Brain microvascular endothelial cell (primary cell): Measurements from ENCODE around the gene ADGRG1.
"Not testable (repeated sequence)": the region's sequence is repeated elsewhere in the genome, so short reads cannot be mapped to it uniquely, and the experiment has no call there.

Source experiments
- DNase-seq: peaks from one replicate; pipeline ENCODE4 v3.0.0-alpha.2; 2020
- H3K27ac ChIP-seq: fragments of 250-450 bp; sonication (Bioruptor Pico); 2 replicates; pipeline ENCODE4 v1.5.1; 2020; ENCODE audit warnings: mild to moderate bottlenecking, moderate library complexity
- H3K27me3 ChIP-seq: fragments of 250-450 bp; sonication (Bioruptor Pico); replicated peaks from 2 replicates; pipeline ENCODE4 v1.5.1; 2020; ENCODE audit warnings: mild to moderate bottlenecking
- H3K36me3 ChIP-seq: fragments of 250-450 bp; sonication (Bioruptor Pico); replicated peaks from 2 replicates; pipeline ENCODE4 v1.5.1; 2020; ENCODE audit warnings: mild to moderate bottlenecking
- H3K4me3 ChIP-seq: 2 replicates; pipeline ENCODE4 v1.5.1; 2011; ENCODE audit warnings: low read depth, mild to moderate bottlenecking, control low read depth, low read length, moderate library complexity
- CTCF ChIP-seq: IDR thresholded peaks from 2 replicates; pipeline ENCODE4 v1.5.1; 2011; ENCODE audit warnings: low read depth, mild to moderate bottlenecking, moderate library complexity, low read length, control low read depth, inconsistent platforms; ENCODE audit errors: missing control alignments
- in situ Hi-C: cut with HindIII; loops from 2 replicates; pipeline ENCODE4 v1.10.0; 2017; ENCODE audit warnings: low sequenced_read_pairs, low pct_ligation_motif_present

The ADGRG1 gene

GRCh38 chr16:57707331-57707730 is 78.9 kb downstream of the ADGRG1 start:
- Histone ChIP-seq H3K4me3 (no peak overlapping the region), H3K27me3 (peaks cover 11% of the 10 kb centered on the region), H3K36me3 (no peaks in the 10 kb centered on the region), H3K27ac (no peak overlapping the region)
- no peak for DNase-seq
- TF ChIP-seq CTCF = no peak
- in situ Hi-C loops = no loop called here

- in situ Hi-C loops = no loop called here
- no peak for TF ChIP-seq CTCF
- H3K27ac ChIP-seq = no peak overlapping the region
- DNase-seq = no peak
- peaks cover 11% of the 10 kb centered on the region for H3K27me3 ChIP-seq
- no peak overlapping the region for H3K4me3 ChIP-seq
- no peaks in the 10 kb centered on the region for H3K36me3 ChIP-seq
These were observed 79.7 kb downstream of the ADGRG1 start for GRCh38 chr16:57708168-57708567.

- no peak for DNase-seq
- Histone ChIP-seq H3K36me3 (no peaks in the 10 kb centered on the region), H3K27ac (no peak overlapping the region), H3K27me3 (peaks cover 11% of the 10 kb centered on the region), H3K4me3 (no peak overlapping the region)
- in situ Hi-C loops = no loop called here
- no peak for TF ChIP-seq CTCF
These were observed 81.2 kb downstream of the ADGRG1 start for GRCh38 chr16:57709663-57710062.

GRCh38 chr16:57711346-57711745 is 82.9 kb downstream of the ADGRG1 start:
- Histone ChIP-seq H3K27me3 (peaks cover 19% of the 10 kb centered on the region), H3K36me3 (no peaks in the 10 kb centered on the region), H3K27ac (no peak overlapping the region), H3K4me3 (no peak overlapping the region)
- no peak for DNase-seq
- no peak for TF ChIP-seq CTCF
- in situ Hi-C loops = no loop called here

GRCh38 chr16:57711993-57712392 is 83.6 kb downstream of the ADGRG1 start:
- H3K27me3 ChIP-seq = peaks cover 19% of the 10 kb centered on the region
- in situ Hi-C loops = no loop called here
- H3K4me3 ChIP-seq = no peak overlapping the region
- H3K36me3 ChIP-seq = no peaks in the 10 kb centered on the region
- no peak overlapping the region for H3K27ac ChIP-seq
- no peak for DNase-seq
- no peak for TF ChIP-seq CTCF

GRCh38 chr16:57712569-57712968 is 84.1 kb downstream of the ADGRG1 start:
- peaks cover 19% of the 10 kb centered on the region for H3K27me3 ChIP-seq
- DNase-seq, H3K36me3 ChIP-seq, H3K27ac ChIP-seq, in situ Hi-C loops, H3K4me3 ChIP-seq: not testable (repeated sequence)
